A673 (cell line): Measurements from ENCODE around the gene ZBTB6. TPM values are rescaled to one million over a fixed set of nuclear protein-coding genes. Genes with fewer than 3 reads are reported as not detected.

Experiments used
- BruUV-seq: library from RNA; stranded (reverse); fragments of 400-500 nt; replicated peaks from 2 replicates; lab custom pipeline; 2021; lab: Mats Ljungman, UMichigan
- CTCF ChIA-PET: fragments of 300-600 bp; sonication (Branson Sonifier 250); formaldehyde crosslinking; loops from one replicate; lab custom pipeline; 2022; ENCODE audit warnings: antibody characterized with exemption; lab: Charles Lee
- POLR2A ChIA-PET: fragments of 300-600 bp; sonication (Branson Sonifier 250); formaldehyde crosslinking; loops from one replicate; lab custom pipeline; 2022; ENCODE audit warnings: antibody characterized with exemption; ENCODE audit not compliant: low non-redundant PET; lab: Charles Lee
- DNase-seq: peaks from one replicate; pipeline ENCODE4 v3.0.0-alpha.2; 2015; ENCODE audit warnings: low spot score
- H3K27ac ChIP-seq: fragments of 200-600 bp; sonication (generic); 2 replicates; pipeline ENCODE4 v1.5.1; 2016; ENCODE audit warnings: mixed run types, low read depth, mild to moderate bottlenecking, mixed read lengths, antibody characterized with exemption, low read length; ENCODE audit not compliant: poor library complexity, severe bottlenecking
- H3K27me3 ChIP-seq: fragments of 200-600 bp; sonication (generic); replicated peaks from 2 replicates; pipeline ENCODE4 v1.6.1; 2017; ENCODE audit warnings: mixed run types, low read depth, mild to moderate bottlenecking, mixed read lengths, antibody characterized with exemption, low read length; ENCODE audit not compliant: insufficient read depth, poor library complexity
- H3K36me3 ChIP-seq: fragments of 200-600 bp; sonication (generic); 2 replicates; pipeline ENCODE4 v1.6.1; 2016; ENCODE audit warnings: mixed run types, mild to moderate bottlenecking, mixed read lengths, antibody characterized with exemption, low read length; ENCODE audit not compliant: insufficient read depth, poor library complexity, severe bottlenecking
- H3K4me1 ChIP-seq: fragments of 200-600 bp; sonication (generic); 2 replicates; pipeline ENCODE4 v1.6.1; 2017; ENCODE audit warnings: mixed run types, mild to moderate bottlenecking, mixed read lengths, antibody characterized with exemption, low read length; ENCODE audit not compliant: insufficient read depth, poor library complexity, severe bottlenecking
- H3K4me3 ChIP-seq: fragments of 200-600 bp; sonication (generic); 2 replicates; pipeline ENCODE4 v1.5.1; 2016; ENCODE audit warnings: low read depth, mixed run types, mild to moderate bottlenecking, mixed read lengths, low read length; ENCODE audit not compliant: poor library complexity, severe bottlenecking
- H3K9me3 ChIP-seq: fragments of 200-600 bp; sonication (generic); 2 replicates; pipeline ENCODE4 v1.6.1; 2016; ENCODE audit warnings: mixed run types, low read depth, mild to moderate bottlenecking, mixed read lengths, antibody characterized with exemption, low read length; ENCODE audit not compliant: poor library complexity, severe bottlenecking
- EZH2 ChIP-seq: fragments of 200-600 bp; sonication (generic); IDR thresholded peaks from 2 replicates; pipeline ENCODE4 v1.6.1; 2017; ENCODE audit warnings: borderline replicate concordance, low read depth, mild to moderate bottlenecking, mixed read lengths, antibody characterized with exemption, low read length; ENCODE audit not compliant: poor library complexity, severe bottlenecking
- intact Hi-C: fragments of 100-400 bp; cut with micrococcal nuclease; formaldehyde crosslinking; loops from one replicate; pipeline ENCODE4 v1.10.0; 2022; ENCODE audit not compliant: unreplicated experiment
- total RNA-seq: library from RNA; stranded (reverse); gene quantifications from 2 replicates; pipeline ENCODE4 v1.2.3, GENCODE V29; 2021
- TF ChIP-seq, protein P1 (sequence below): fragments of 300-800, 200-600 bp; sonication (generic); conservative IDR thresholded peaks from 2 replicates; pipeline ENCODE4 v1.5.1; 2017; ENCODE audit warnings: low read depth, mild to moderate bottlenecking, antibody characterized with exemption, low read length, moderate library complexity, mixed read lengths

Gene ZBTB6
- total RNA-seq, 1 experiment from 2014 or later = 10.4 TPM

DNA sequence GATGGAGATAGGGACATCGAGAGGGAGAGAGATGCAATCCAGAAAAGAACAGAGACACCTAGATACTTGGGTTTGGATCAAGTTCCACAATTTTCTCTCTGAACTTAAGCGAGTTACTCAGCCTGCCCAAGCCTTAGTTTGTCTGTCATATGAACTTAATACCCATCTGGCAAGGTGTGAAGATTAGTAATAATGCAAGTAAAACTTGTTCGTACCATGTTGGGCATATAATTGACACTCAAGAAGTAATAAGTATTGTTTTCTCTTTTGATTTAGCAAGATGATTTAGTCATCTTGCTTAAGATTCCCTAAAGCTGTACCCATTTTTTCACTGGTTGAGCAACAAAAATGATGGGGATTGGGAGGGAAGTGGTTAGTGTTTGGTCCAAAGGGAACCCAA, 35.2 kb upstream of the ZBTB6 start:
- TF ChIP-seq EZH2 = no peak
- H3K4me1 ChIP-seq = peaks cover 40% of the 10 kb centered on the region
- no peaks in the 10 kb centered on the region for H3K27me3 ChIP-seq
- DNase-seq = no peak
- no TSS peak for BruUV-seq
- peaks cover 4% of the 10 kb centered on the region for H3K36me3 ChIP-seq
- H3K4me3 ChIP-seq = no peak overlapping the region
- ChIA-PET CTCF (no interaction called here), POLR2A (no interaction called here)
- no peaks in the 10 kb centered on the region for H3K9me3 ChIP-seq
- intact Hi-C loops = no loop called here
- H3K27ac ChIP-seq = no peak overlapping the region

DNA sequence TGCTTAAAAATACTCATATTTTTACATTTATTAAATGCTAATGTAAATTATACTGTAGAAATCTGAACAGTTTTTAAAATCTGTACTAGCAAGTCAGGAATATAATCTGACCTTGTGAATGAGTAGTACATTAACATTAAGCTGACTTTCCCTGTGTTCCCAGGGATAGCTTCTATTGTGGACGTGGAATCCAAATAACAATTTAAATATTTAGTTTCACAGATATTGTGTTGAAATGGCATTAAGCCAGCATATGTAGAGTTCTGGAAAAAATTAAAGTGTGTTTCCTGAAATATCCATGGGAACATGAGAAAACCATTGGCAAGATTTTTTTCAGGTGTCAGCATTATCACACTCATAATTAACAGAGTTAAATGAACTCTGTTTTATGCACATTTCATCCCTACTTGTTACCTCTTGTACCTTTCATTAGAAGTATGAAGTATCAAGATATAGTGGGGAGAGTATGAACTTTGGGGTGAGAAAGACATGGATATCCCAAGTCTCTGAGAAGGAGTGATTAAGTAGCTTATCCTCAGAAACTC, 33.4 kb upstream of the ZBTB6 start:
- DNase-seq = no peak
- ChIA-PET CTCF (no interaction called here), POLR2A (no interaction called here)
- H3K4me1 ChIP-seq = peaks cover 40% of the 10 kb centered on the region
- BruUV-seq = no TSS peak
- TF ChIP-seq, protein P1, sequence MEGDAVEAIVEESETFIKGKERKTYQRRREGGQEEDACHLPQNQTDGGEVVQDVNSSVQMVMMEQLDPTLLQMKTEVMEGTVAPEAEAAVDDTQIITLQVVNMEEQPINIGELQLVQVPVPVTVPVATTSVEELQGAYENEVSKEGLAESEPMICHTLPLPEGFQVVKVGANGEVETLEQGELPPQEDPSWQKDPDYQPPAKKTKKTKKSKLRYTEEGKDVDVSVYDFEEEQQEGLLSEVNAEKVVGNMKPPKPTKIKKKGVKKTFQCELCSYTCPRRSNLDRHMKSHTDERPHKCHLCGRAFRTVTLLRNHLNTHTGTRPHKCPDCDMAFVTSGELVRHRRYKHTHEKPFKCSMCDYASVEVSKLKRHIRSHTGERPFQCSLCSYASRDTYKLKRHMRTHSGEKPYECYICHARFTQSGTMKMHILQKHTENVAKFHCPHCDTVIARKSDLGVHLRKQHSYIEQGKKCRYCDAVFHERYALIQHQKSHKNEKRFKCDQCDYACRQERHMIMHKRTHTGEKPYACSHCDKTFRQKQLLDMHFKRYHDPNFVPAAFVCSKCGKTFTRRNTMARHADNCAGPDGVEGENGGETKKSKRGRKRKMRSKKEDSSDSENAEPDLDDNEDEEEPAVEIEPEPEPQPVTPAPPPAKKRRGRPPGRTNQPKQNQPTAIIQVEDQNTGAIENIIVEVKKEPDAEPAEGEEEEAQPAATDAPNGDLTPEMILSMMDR = no peak
- no peak for TF ChIP-seq EZH2
- no peak overlapping the region for H3K4me3 ChIP-seq
- no peaks in the 10 kb centered on the region for H3K9me3 ChIP-seq
- no peaks in the 10 kb centered on the region for H3K27me3 ChIP-seq
- H3K27ac ChIP-seq = peak overlapping the region; percentile 68
- intact Hi-C loops = no loop called here
- peaks cover 4% of the 10 kb centered on the region for H3K36me3 ChIP-seq

DNA sequence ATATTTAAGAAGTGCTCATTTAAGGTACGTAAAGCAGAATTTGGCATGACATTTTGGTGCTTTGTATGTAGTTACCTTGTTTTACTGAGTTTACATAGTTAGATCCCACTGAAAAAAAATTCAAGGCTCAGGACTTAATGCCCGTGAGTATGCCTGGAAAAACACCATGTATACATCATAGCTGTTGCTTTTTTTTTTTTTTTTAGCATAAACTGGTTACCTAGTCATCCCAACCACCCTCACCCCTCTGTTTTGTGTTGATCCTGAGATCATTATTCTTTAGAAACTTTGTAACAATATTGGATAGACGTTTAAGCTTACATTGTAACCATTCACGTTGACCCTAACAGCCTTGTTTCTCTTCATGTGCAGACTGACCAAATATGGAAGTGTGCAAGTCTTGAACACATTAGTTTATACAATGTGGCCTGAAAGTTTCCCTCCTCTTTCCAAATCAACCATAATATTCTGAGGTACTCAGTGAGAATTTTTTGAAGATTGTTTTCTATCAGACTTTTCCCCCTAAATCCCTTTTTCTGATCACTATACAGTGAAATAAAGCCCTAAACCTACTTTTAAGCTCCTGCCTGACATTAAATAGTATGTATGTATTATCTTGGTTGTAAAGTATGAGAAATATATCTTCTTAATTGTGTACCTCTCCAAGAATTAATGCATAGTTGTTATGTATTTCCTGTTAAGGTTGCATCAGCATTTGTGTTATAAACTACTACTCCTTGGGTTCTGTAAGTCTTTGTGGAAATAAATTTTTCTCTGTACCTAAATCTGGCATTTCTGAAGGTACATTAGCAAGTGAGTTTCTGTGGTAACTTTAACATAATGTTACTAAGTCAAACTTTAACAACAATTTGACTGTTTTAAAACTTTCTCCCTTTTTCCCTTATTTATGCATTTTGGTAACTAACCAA, 32.1 kb upstream of the ZBTB6 start:
- ChIA-PET POLR2A (no interaction called here), CTCF (no interaction called here)
- H3K27ac ChIP-seq = peak overlapping the region; percentile 68
- TF ChIP-seq, protein P1 = no peak
- no peak for TF ChIP-seq EZH2
- BruUV-seq = no TSS peak
- intact Hi-C loops = no loop called here
- no peaks in the 10 kb centered on the region for H3K27me3 ChIP-seq
- DNase-seq = no peak
- no peaks in the 10 kb centered on the region for H3K9me3 ChIP-seq
- peaks cover 40% of the 10 kb centered on the region for H3K4me1 ChIP-seq
- peak overlapping the region; percentile 10 for H3K4me3 ChIP-seq
- peaks cover 4% of the 10 kb centered on the region for H3K36me3 ChIP-seq
